ENCODE measurements around the gene RAD51B. TPM values are rescaled to one million over a fixed set of nuclear protein-coding genes. Genes with fewer than 3 reads are reported as not detected.
"Not testable (repeated sequence)": the region's sequence is repeated elsewhere in the genome, so short reads cannot be mapped to it uniquely, and the experiment has no call there.

RAD51B gene
- total RNA-seq, 2 donors from 2014 or later: 22.8 to 33.8 TPM

GRCh38 chr14:67967206-67967605, 147.6 kb downstream of the RAD51B start:
- DNase-seq: no peak
- Mint-ChIP-seq H3K27me3 (ENCODE audit: insufficient read depth) (no peaks in the 10 kb centered on the region), H3K4me3 (no peak overlapping the region), H3K36me3 (ENCODE audit: low read depth) (peaks cover 28% of the 10 kb centered on the region), H3K4me1 (peaks cover 33% of the 10 kb centered on the region), H3K27ac (no peak overlapping the region), H3K9me3 (peaks cover 28% of the 10 kb centered on the region)
- Histone ChIP-seq H3K9ac (ENCODE audit: extremely low read depth, low read length, poor library complexity, severe bottlenecking) (no peak overlapping the region), H3K4me3 (ENCODE audit: low read length) (peak overlapping the region; percentile 43), H3K4me1 (ENCODE audit: control insufficient read depth, insufficient read depth, low read length) (peaks cover 10% of the 10 kb centered on the region), H3K27me3 (ENCODE audit: control insufficient read depth, insufficient read depth, low read length, poor library complexity, severe bottlenecking) (no peaks in the 10 kb centered on the region), H3K9me3 (ENCODE audit: control insufficient read depth, low read length) (peaks cover 27% of the 10 kb centered on the region), H3K27ac (ENCODE audit: low read depth, low read length) (no peak overlapping the region), H3K36me3 (ENCODE audit: control insufficient read depth, insufficient read depth, low read length) (no peaks in the 10 kb centered on the region)
- no peak for TF ChIP-seq CTCF (conservative IDR thresholded peaks at IDR 0.05)
- WGBS, 2 experiments (ENCODE audit: insufficient coverage in 1 of 2, insufficient read length in 1 of 2): 95 to 100% methylated on average over 1 of the region's 1 CpG

- H3K4me3 Mint-ChIP-seq; H3K27ac Mint-ChIP-seq; H3K9ac ChIP-seq (ENCODE audit: extremely low read depth, low read length, poor library complexity, severe bottlenecking); H3K27me3 Mint-ChIP-seq (ENCODE audit: insufficient read depth); H3K27ac ChIP-seq (ENCODE audit: low read depth, low read length); DNase-seq; H3K27me3 ChIP-seq (ENCODE audit: control insufficient read depth, insufficient read depth, low read length, poor library complexity, severe bottlenecking); H3K36me3 ChIP-seq (ENCODE audit: control insufficient read depth, insufficient read depth, low read length); H3K4me3 ChIP-seq (ENCODE audit: low read length); H3K4me1 ChIP-seq (ENCODE audit: control insufficient read depth, insufficient read depth, low read length): not testable (repeated sequence)
- Mint-ChIP-seq H3K4me1 (peaks cover 38% of the 10 kb centered on the region), H3K36me3 (ENCODE audit: low read depth) (peaks cover 28% of the 10 kb centered on the region), H3K9me3 (peaks cover 28% of the 10 kb centered on the region)
- WGBS, 2 experiments (ENCODE audit: insufficient coverage in 1 of 2, insufficient read length in 1 of 2): 63 to 98% methylated on average over 2 of the region's 2 CpGs
- peaks cover 27% of the 10 kb centered on the region for H3K9me3 ChIP-seq (ENCODE audit: control insufficient read depth, low read length)
Measured at GRCh38 chr14:67967970-67968369, 148.4 kb downstream of the RAD51B start.

GRCh38 chr14:67970923-67971322, 151.3 kb downstream of the RAD51B start:
- 99% methylated on average over 3 of the region's 4 CpGs; no CpG with 5 or more reads in 1 of the 2 experiments for WGBS, 2 experiments (ENCODE audit: insufficient coverage in 1 of 2, insufficient read length in 1 of 2)
- peaks cover 28% of the 10 kb centered on the region for H3K36me3 Mint-ChIP-seq (ENCODE audit: low read depth)
- Histone ChIP-seq H3K27me3 (ENCODE audit: control insufficient read depth, insufficient read depth, low read length, poor library complexity, severe bottlenecking) (no peaks in the 10 kb centered on the region), H3K9me3 (ENCODE audit: control insufficient read depth, low read length) (peaks cover 27% of the 10 kb centered on the region), H3K36me3 (ENCODE audit: control insufficient read depth, insufficient read depth, low read length) (no peaks in the 10 kb centered on the region), H3K4me1 (ENCODE audit: control insufficient read depth, insufficient read depth, low read length) (peaks cover 4% of the 10 kb centered on the region), H3K4me3 (ENCODE audit: low read length) (no peak overlapping the region), H3K9ac (ENCODE audit: extremely low read depth, low read length, poor library complexity, severe bottlenecking) (no peak overlapping the region), H3K27ac (ENCODE audit: low read depth, low read length) (no peak overlapping the region)
- no peak overlapping the region for H3K27ac Mint-ChIP-seq
- H3K9me3 Mint-ChIP-seq: peaks cover 28% of the 10 kb centered on the region
- peaks cover 21% of the 10 kb centered on the region for H3K4me1 Mint-ChIP-seq
- H3K27me3 Mint-ChIP-seq (ENCODE audit: insufficient read depth): no peaks in the 10 kb centered on the region
- TF ChIP-seq CTCF (conservative IDR thresholded peaks at IDR 0.05): no peak
- no peak overlapping the region for H3K4me3 Mint-ChIP-seq
- no peak for DNase-seq

All from endodermal cell (in vitro differentiated cells).